Measurements from ENCODE around the gene AKT1S1.

Gene AKT1S1

GRCh38 chr19:49871349-49871985 lies 5.7 kb downstream of the AKT1S1 start:
- DNase-seq, result no peak

GRCh38 chr19:49870309-49870901 lies 6.8 kb downstream of the AKT1S1 start:
- peak in 5 of 58 donors; percentile 12 to 40 (median 18) for DNase-seq

- peak; percentile 91 to 100 (median 98) for DNase-seq
Measured at GRCh38 chr19:49869484-49870308, 7.5 kb downstream of the AKT1S1 start.

DNA sequence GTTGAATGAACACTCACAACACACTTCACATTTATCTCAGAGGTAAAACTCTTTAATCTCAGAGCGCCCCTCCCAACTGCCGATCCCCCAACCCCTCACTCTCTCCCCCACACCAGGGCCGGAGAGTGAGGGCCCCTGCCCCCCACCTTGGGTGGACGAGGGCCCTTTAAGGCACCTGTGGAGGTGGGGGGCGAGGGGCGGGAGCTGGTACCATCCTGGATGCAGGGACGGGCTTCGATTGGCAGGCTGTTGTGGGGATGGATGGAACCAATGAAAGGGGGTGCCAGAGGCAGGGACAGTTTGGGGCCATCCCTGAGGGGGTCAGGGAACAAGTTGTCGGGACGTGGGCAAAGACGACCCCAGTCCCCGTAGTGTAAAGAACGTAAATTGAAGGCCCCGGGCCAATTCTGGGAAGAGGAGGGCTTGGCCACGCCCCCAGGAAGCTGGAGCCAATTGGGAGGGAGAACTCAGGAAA lies 8.1 kb downstream of the AKT1S1 start:
- peak in 2 of 58 donors; percentile 97 to 98 for DNase-seq

- DNase-seq, result peak; percentile 33 to 99 (median 93)
Measured at GRCh38 chr19:49866933-49867782, 10.0 kb downstream of the AKT1S1 start, which contains the start of gene PNKP. Gene PNKP, minus strand, starts transcription at chr19:49867576. Its CDS starts 372 bp downstream, at chr19:49867204.

- no peak for DNase-seq
Measured at GRCh38 chr19:49864890-49865289, 12.3 kb downstream of the AKT1S1 start.

GRCh38 chr19:49863935-49864320 lies 13.2 kb downstream of the AKT1S1 start:
- no peak for DNase-seq

DNA sequence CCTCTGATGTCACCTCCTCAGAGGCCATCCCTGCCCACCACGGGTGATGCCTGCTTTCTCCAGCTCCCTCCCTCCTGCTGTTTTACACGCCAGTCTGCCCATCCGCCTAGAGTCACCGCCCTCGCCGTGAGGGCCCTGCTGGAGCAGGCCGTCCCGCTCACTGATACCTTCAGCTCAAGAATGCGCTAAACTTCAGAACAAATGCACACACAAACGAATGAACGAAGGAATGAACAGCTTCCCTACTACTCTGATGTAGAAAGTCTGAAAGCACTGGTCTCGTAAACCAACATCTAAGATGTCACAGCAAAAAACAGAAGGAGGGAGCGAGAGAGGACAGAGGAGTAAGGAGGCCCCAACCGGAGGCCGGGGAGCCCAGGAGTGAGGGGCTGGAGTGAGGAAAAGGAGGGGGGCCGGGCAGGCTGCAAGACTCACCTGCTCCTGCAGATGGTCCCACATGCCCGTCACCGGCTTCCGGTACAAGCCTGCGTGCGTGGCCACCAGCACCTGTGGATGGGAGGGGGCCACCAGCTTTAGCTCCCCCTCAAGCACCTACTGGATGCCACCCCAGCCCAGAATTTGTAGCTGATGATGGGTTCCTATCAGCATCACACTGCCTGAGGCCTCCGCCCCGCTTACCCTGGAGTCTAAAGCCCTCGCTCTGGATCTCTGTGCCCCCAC lies 13.8 kb downstream of the AKT1S1 start:
- no peak for DNase-seq

- DNase-seq, result no peak
Measured at GRCh38 chr19:49862391-49863253, 14.5 kb downstream of the AKT1S1 start.

- DNase-seq, result no peak
Measured at GRCh38 chr19:49861541-49862378, 15.4 kb downstream of the AKT1S1 start.

- DNase-seq, result peak in 6 of 58 donors; percentile 13 to 49 (median 22)
Measured at GRCh38 chr19:49861107-49861506, 16.0 kb downstream of the AKT1S1 start.

DNA sequence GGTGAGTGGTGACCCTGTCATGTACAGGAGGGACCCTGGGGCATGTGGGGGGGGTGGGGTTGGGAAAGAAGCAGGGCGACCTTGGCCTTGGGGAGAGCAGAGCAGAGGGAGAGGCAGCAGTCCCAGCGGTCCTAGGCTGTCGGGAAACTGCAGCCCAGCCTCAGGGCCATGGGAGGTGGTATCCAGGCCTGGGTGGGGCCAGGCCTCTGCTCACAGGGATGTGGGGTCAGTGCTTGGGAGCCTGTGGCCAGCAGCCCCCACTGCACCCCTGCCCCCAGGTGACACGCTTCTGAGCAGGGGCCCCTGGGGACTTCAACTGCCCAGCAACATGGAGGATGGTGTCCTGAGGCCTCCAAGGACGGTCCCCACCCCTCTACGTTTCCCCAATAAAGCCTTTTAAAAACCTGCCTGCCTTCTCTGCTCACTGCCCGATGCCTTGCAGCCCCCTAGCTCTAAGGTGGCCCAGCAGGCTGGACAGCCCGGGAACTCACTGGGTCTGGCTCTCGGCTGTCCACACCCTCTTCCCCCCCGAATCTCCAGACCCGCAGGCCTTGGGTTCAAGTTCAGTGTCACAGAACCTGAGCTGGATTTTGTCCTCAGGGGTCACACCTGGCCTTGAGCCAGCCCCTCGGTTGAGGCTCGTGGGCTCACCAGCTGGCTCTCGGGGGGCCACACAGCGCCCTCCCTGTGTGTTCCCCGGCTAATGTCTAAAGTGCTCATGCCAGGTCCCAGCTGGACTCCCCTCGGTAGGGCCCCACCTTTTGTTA lies 16.6 kb downstream of the AKT1S1 start:
- DNase-seq, result no peak

DNA sequence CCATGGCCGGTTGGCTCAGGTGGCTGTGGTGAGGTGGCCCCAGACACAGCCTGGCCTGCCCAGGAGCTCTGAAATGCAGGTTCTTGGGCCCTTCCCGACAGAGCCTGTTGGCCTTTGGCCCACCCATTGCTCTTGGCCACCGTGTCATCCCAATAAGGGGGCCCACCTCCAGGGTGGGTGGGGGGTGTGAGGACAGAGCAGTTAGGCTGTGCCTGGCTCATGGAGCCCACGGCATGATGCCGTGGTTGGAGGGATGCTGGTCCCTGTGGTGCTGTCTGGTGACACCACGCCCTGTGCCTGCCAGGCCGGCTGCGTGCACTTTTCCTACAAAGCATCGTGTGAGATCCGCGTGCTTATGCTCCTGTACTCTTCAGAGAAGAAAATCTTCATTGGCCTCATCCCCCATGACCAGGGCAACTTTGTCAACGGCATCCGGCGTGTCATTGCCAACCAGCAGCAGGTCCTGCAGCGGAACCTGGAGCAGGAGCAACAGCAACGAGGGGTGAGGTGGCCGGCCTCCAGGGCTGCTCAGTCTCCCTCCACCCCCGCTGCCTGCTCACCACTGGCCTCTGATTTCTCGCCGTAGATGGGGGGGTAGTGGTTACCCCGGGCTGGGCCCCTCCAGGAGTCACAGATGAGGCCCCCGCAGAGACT lies 17.3 kb downstream of the AKT1S1 start:
- DNase-seq, result no peak

DNA sequence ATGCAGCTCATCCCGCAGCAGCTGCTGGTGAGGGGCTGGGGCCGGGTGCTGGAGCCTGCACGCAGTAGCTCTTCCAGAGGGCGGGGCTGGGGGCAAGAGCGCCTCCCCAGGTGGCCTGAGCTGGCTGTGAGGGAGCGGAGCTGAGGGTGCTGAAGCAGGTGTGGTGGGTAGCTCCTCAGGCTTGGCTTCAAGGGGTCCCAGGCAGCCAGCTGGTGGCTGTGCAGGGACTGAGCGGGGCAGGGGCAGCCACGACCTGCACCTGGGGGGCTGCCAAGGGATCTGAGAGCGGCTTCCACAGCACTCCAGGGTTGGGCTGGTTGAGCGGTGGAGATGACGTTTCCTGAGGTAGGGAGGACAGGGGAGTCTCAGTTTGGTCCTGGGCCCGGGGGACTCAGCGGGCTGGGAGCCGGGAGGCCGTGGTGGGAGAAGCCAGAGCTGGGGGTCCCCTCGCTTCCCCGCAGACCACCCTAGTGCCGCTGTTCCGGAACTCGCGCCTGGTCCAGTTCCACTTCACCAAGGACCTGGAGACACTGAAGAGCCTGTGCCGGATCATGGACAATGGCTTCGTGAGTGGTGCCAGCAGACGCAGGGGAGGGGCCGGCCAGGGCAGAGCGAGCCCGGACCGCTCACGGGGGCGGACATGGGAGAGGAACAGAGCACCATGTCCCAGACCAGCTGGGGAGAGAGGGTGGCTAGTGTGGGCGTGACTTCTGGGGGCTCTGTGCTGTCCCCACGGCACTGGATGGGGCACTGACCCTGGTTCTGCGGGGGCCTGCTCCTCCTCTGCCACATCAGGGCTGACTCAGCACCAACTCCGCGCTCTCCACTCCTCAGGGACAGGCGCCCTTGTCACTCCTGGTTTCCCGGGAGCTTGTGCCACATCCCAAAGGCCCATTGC lies 18.8 kb downstream of the AKT1S1 start:
- peak in 38 of 58 donors; percentile 13 to 62 (median 35) for DNase-seq

- DNase-seq, result no peak
Measured at GRCh38 chr19:49857838-49858087, 19.4 kb downstream of the AKT1S1 start.

All from anterior cingulate cortex (tissue), 58 donors.